Inferior parietal cortex (tissue), 1 donor: Measurements from ENCODE around the gene TP53RK.

Source experiments
- DNase-seq: peaks from one replicate; pipeline ENCODE4 v3.0.0-alpha.2; 2016; ENCODE audit errors: extremely low spot score

Gene TP53RK

DNA sequence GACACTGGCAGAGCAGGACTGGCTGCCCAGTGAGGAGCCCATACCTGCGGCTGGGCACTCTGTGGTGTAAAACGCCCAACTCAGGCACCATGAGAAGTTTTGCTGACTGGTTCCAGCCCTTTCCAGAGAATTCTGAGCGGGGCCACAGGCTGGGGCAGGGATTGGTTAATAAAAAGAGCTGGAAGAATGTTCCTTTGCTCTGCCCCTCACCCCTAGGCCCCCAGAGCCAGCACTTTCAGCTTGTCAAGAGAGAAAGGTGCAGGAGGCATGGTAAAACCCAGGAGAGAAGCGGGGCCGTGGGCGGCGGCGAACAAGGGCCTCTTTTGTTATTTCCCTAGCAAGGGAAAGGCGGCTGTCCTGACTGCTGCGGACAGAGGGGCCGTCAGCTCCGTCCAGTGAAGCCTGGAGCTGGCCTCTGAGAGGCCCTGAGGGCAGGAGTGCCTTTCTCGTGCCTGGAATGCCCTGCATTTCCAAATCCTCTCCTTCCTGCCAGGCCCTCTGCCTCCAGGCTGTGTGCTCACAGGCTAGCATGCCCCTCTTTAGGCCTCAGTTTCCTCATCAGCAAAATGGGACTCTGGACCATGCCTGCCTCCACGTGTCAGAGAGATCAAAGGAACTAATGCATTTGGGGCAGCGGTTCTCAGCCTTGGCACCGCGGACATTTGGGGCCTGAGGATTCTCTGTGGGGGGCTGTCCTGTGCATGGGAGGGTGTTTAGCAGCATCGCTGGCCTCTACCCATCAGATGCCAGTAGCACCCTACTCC, 50.9 kb downstream of the TP53RK start:
- DNase-seq, result no peak

DNA sequence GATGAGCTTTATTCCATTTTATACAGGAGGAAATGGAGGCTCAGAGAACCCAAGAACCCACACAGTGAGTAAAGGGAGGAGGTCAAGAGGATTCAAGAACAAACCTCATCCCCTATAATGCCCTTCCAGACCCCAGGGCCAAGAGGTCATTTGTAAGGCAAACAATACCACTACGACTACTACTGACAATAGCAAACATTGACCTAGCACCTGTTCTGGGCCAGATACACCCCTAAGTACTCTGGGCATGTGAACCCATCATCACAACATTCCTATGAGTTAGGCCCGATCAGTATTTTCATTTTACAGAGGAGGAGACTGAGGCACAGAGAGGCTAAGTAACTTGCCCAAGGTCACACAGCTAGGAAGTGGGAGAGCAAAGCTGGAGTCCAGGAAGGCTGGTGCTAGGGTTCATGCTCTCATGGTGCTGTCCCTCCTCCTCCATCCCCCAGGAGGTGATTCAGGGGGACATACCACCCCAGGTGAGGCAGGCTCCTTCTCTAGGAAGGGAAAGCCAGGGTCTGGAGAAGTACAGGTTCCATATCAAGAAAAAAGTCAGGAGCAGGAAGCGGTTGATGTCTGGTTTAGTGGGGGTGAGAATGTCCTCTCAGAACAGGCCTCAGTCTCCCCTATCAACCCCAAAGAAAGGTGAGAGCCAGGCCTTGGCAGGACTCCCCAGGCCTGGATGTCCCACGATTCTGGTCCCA, 51.7 kb downstream of the TP53RK start:
- no peak for DNase-seq

DNA sequence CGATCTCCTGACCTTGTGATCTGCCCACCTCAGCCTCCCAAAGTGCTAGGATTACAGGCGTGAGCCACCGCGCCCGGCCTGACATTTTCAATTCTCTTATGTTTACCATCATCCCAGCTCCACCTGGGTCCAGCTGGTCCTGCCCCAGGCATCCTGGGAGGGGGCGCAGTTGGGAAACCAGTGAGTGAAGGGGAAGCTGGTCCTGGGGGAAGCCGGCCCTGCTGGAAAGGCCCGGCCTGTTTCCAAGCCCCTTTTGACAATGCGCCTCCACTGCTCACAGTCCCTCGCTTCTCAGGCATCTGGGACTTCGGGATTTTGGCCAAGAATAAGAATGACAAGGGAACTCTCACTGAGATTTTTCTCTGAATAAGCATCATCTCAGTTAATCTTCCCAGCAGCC, 52.2 kb downstream of the TP53RK start:
- no peak for DNase-seq

DNA sequence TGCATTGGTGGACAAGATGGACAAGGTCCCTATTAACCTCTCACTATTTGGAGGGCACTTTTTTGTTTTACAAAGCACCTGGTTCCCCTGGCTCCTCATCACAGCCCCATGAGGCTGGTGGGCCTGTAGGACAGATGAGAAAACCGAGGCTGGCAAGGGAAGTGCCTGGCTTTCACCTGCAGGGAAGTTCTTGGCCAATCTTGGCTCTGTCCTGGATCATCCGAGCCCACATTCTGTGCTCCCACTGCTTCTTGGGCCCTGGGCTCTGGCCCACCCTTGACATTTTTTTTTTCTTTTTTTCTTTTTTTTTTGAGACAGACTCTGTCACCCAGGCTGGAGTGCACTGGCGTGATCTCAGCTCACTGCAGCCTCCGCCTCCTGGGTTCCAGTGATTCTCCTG, 52.7 kb downstream of the TP53RK start:
- DNase-seq, result no peak

DNA sequence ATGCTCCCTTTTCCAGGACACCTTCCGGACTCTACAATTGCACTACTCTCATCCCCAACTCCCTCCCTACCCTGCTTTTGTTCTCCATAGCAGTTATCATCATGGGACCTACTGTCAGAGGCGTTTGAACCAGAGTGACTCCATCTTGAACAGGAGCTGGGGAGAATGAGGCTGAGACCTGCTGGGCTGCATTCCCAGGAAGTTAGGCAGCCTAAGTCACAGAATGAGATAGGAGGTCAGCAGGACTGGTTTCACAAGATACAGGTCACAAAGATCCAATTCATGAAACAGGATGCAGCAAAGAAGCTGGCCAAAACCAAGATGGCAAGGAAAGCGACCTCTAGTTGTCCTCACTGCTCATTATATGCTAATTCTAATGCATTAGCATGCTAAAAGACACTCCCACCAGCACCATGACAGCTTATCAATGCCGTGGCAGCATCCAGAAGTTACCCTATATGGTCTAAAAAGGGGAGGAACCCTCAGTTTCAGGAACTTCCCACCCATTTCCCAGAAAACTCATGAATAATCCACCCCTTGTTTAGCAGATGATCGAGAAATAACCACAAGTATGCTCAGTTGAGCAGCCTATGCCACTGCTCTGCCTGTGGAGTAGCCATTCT, 53.6 kb downstream of the TP53RK start:
- no peak for DNase-seq

DNA sequence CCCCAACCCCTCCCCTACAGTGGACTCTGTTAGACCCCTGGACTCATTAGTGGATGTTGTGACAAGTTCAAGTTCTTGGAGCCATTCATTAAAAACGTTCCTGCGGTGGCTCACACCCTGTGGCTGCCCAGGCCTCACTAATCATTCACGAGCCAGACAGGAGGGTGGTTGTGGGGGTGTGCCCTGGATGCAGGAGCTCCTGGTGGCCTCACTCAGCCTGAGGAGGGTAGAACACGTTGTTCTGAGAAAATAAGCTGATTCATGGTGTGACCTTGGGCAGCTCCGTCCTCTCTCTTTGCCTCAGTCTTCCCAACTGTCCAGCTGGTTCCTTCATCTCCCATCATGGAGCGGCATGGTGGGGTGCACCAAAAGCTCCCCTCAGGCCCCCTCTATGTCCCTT, 54.7 kb downstream of the TP53RK start:
- no peak for DNase-seq
